ENCODE measurements around the gene GHR. TPM values are rescaled to one million over a fixed set of nuclear protein-coding genes. Genes with fewer than 3 reads are reported as not detected.

The GHR gene
- total RNA-seq, 4 donors from 2014 or later: 2.0 to 6.0 (median 3.8) TPM

- H3K36me3 ChIP-seq: no peaks in the 10 kb centered on the region
- intact Hi-C loops (cut with DNase I): no loop called here
Observed at GRCh38 chr5:42513246-42513645, 90.0 kb downstream of the GHR start.

GRCh38 chr5:42514754-42515153 is 91.5 kb downstream of the GHR start:
- Histone ChIP-seq H3K4me1 (no peaks in the 10 kb centered on the region), H3K36me3 (no peaks in the 10 kb centered on the region), H3K27ac (no peak overlapping the region), H3K4me3 (no peak overlapping the region), H3K9me3 (no peaks in the 10 kb centered on the region), H3K27me3 (no peaks in the 10 kb centered on the region)
- intact Hi-C loops (cut with DNase I): no loop called here
- 57 to 64% methylated on average over 2 of the region's 2 CpGs for WGBS, 2 donors
- TF ChIP-seq CTCF (IDR thresholded peaks at IDR 0.05) (peak in 1 of 6 experiments; percentile 43), POLR2A (IDR thresholded peaks at IDR 0.05) (no peak)
- no peak for DNase-seq

More at GRCh38 chr5:42513246-42513645, 90.0 kb downstream of the GHR start:
- TF ChIP-seq POLR2A (IDR thresholded peaks at IDR 0.05): no peak
- TF ChIP-seq CTCF (IDR thresholded peaks at IDR 0.05): no peak
- no peaks in the 10 kb centered on the region for H3K9me3 ChIP-seq
- no peaks in the 10 kb centered on the region for H3K27me3 ChIP-seq
- 95 to 99% methylated on average over 9 of the region's 9 CpGs for WGBS, 2 donors
- no peaks in the 10 kb centered on the region for H3K4me1 ChIP-seq
- no peak overlapping the region for H3K4me3 ChIP-seq
- no peak overlapping the region for H3K27ac ChIP-seq
- no peak for DNase-seq

- intact Hi-C loops (cut with DNase I): no loop called here
- H3K36me3 ChIP-seq: no peaks in the 10 kb centered on the region
- DNase-seq: no peak
- 87 to 93% methylated on average over 3 of the region's 3 CpGs for WGBS, 2 donors
- no peaks in the 10 kb centered on the region for H3K9me3 ChIP-seq
- H3K4me3 ChIP-seq: no peak overlapping the region
- no peak for TF ChIP-seq POLR2A (IDR thresholded peaks at IDR 0.05)
- TF ChIP-seq CTCF (IDR thresholded peaks at IDR 0.05): no peak
- H3K27me3 ChIP-seq: no peaks in the 10 kb centered on the region
- no peak overlapping the region for H3K27ac ChIP-seq
- no peaks in the 10 kb centered on the region for H3K4me1 ChIP-seq
Observed at GRCh38 chr5:42515504-42515903, 92.3 kb downstream of the GHR start.

GRCh38 chr5:42516282-42517042 is 93.2 kb downstream of the GHR start:
- no peak overlapping the region for H3K27ac ChIP-seq
- 80 to 84% methylated on average over 4 of the region's 4 CpGs for WGBS, 2 donors

More at GRCh38 chr5:42516282-42517042, 93.2 kb downstream of the GHR start:
- no peaks in the 10 kb centered on the region for H3K9me3 ChIP-seq
- TF ChIP-seq POLR2A (IDR thresholded peaks at IDR 0.05): no peak
- no peak for TF ChIP-seq CTCF (IDR thresholded peaks at IDR 0.05)
- H3K4me3 ChIP-seq: no peak overlapping the region
- no peaks in the 10 kb centered on the region for H3K4me1 ChIP-seq
- intact Hi-C loops (cut with DNase I): no loop called here
- no peak for DNase-seq
- no peaks in the 10 kb centered on the region for H3K27me3 ChIP-seq
- H3K36me3 ChIP-seq: no peaks in the 10 kb centered on the region
